ENCODE data around the gene TSC22D3. TPM values are rescaled to one million over a fixed set of nuclear protein-coding genes. Genes with fewer than 3 reads are reported as not detected.

The TSC22D3 gene
- total RNA-seq, 1 donor from 2014 or later: 212 TPM

DNA sequence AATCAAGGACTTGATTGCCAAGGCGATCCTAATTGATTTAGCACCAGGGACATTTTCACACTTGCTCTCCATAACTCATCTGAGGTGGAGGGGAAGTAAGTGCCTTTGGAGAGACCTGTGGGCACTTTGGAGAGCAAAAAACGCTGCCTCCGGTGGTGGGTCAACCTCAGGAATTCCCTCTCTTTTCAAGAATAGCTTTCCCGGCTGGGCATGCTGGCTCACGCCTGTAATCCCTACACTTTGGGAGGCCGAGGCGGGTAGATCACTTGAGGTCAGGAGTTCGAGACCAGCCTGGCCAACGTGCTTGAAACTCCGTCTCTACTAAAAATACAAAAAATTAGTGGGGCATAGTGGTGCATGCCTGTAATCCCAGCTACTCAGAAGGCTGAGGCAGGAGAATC, 98.1 kb downstream of the TSC22D3 start:
- peaks cover 60% of the 10 kb centered on the region for H3K4me1 Mint-ChIP-seq (ENCODE audit: unreplicated experiment)
- no peak for DNase-seq (ENCODE audit: extremely low spot score, unreplicated experiment)
- H3K27ac Mint-ChIP-seq (ENCODE audit: unreplicated experiment): peak overlapping the region; percentile 98

DNA sequence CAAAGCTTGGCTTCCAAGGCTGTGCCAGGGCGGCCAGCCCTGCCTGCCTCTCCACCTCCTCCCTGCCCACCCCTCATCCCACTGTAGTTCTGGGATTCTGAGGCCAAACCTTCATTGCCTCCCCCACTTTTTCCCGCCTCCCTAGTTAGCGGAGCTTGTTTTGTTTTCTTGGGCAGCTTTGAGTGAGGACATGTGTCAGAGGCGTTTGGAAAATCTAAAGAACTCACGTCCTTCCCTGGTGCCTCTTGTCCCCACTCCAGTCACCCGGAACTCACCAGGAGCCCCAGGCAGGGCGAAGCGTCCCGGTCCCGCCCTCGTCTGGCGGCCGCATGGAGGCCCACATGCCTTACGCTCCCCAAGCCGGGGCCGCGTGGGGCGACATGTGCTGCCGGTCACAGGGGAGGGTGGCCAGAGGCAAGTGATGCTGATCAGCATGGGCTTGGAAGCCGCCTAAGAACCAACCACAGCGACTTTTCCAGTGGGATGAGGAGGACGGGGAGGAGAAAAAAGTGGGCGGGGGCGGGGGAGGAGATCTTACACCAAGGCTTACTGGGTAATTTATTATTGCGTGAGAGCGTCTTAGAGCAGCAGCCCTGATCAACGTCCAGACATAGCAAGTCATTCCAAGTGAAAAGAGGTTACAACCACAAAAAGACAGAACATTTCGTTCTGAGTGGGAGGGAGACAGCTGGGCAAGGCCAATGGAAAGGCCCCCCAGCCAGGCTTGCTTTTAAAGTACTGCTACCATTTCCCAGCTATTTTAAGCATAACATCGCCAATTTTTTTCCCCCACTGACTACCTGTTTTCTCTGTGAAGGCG, 98.8 kb downstream of the TSC22D3 start:
- Mint-ChIP-seq H3K36me3 (ENCODE audit: unreplicated experiment) (no peaks in the 10 kb centered on the region), H3K27me3 (ENCODE audit: unreplicated experiment) (no peaks in the 10 kb centered on the region), H3K4me1 (ENCODE audit: unreplicated experiment) (peaks cover 61% of the 10 kb centered on the region), H3K4me3 (ENCODE audit: unreplicated experiment) (peak overlapping the region; percentile 77), H3K9me3 (ENCODE audit: unreplicated experiment) (peaks cover 8% of the 10 kb centered on the region), H3K27ac (ENCODE audit: unreplicated experiment) (peak overlapping the region; percentile 98)
- DNase-seq (ENCODE audit: extremely low spot score, unreplicated experiment): peak; percentile 90
- no peak for TF ChIP-seq CTCF (IDR thresholded peaks at IDR 0.05)

More for the DNA sequence above, 98.1 kb downstream of the TSC22D3 start:
- Mint-ChIP-seq H3K36me3 (ENCODE audit: unreplicated experiment) (no peaks in the 10 kb centered on the region), H3K9me3 (ENCODE audit: unreplicated experiment) (peaks cover 8% of the 10 kb centered on the region), H3K4me3 (ENCODE audit: unreplicated experiment) (peak overlapping the region; percentile 77), H3K27me3 (ENCODE audit: unreplicated experiment) (no peaks in the 10 kb centered on the region)
- TF ChIP-seq CTCF (IDR thresholded peaks at IDR 0.05): no peak

GRCh38 chrX:107675823-107676555, 99.6 kb downstream of the TSC22D3 start:
- Mint-ChIP-seq H3K27me3 (ENCODE audit: unreplicated experiment) (no peaks in the 10 kb centered on the region), H3K4me1 (ENCODE audit: unreplicated experiment) (peaks cover 61% of the 10 kb centered on the region), H3K36me3 (ENCODE audit: unreplicated experiment) (no peaks in the 10 kb centered on the region), H3K4me3 (ENCODE audit: unreplicated experiment) (peak overlapping the region; percentile 77), H3K27ac (ENCODE audit: unreplicated experiment) (peak overlapping the region; percentile 98), H3K9me3 (ENCODE audit: unreplicated experiment) (peaks cover 8% of the 10 kb centered on the region)
- DNase-seq (ENCODE audit: extremely low spot score, unreplicated experiment): no peak
- TF ChIP-seq CTCF (IDR thresholded peaks at IDR 0.05): no peak

GRCh38 chrX:107675365-107675654, 100.3 kb downstream of the TSC22D3 start:
- Mint-ChIP-seq H3K9me3 (ENCODE audit: unreplicated experiment) (peaks cover under 1% of the 10 kb centered on the region), H3K27me3 (ENCODE audit: unreplicated experiment) (no peaks in the 10 kb centered on the region), H3K4me3 (ENCODE audit: unreplicated experiment) (peak overlapping the region; percentile 77), H3K4me1 (ENCODE audit: unreplicated experiment) (peaks cover 61% of the 10 kb centered on the region), H3K36me3 (ENCODE audit: unreplicated experiment) (no peaks in the 10 kb centered on the region), H3K27ac (ENCODE audit: unreplicated experiment) (peak overlapping the region; percentile 98)
- DNase-seq (ENCODE audit: extremely low spot score, unreplicated experiment): no peak
- no peak for TF ChIP-seq CTCF (IDR thresholded peaks at IDR 0.05)

Data from osteocyte (in vitro differentiated cells).